Measurements from ENCODE around the gene EVC.
A peak's percentile ranks its signal among the peaks of the same experiment; 100 is the strongest.

The EVC gene

DNA sequence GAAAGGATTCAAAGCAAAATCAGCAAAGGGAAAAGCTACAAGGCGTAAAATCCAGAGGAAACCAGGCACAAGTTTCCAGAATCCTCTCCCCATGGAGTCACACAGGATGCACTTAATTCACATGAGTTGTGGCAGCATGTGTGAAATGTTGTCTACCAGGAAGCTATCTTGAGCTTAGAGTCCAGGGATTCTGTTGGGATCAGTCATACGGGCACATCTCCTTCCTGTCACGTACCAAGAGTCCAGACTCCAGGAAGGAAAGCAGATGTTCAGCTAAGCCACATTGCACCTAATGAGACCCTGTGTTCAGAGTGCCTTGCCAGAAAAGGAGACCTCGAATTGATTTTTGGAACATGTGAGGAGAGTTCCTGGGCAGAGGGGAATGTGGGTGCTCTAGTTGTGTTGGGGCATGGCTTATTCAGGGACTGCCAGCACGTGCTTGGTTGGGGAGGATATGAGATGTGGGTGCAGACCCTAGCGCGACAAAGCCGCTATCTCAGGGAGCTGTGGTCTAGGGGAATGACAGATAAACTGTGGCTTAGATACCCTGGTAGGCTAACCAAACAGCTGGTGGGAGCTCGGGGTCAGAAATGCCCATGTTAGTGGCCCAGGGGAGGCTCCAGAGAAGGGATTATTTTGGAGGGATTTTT is 70.0 kb downstream of the EVC start:
- peak; percentile 30 for DNase-seq (ENCODE audit: low read depth)
- no peak overlapping the region for H3K4me3 ChIP-seq (ENCODE audit: low read depth, low read length)

- no peak for DNase-seq (ENCODE audit: low read depth)
- no peak overlapping the region for H3K4me3 ChIP-seq (ENCODE audit: low read depth, low read length)
Measured at GRCh38 chr4:5781691-5782090, 70.7 kb downstream of the EVC start.

GRCh38 chr4:5782829-5783476 is 72.0 kb downstream of the EVC start:
- DNase-seq (ENCODE audit: low read depth), result no peak

DNA sequence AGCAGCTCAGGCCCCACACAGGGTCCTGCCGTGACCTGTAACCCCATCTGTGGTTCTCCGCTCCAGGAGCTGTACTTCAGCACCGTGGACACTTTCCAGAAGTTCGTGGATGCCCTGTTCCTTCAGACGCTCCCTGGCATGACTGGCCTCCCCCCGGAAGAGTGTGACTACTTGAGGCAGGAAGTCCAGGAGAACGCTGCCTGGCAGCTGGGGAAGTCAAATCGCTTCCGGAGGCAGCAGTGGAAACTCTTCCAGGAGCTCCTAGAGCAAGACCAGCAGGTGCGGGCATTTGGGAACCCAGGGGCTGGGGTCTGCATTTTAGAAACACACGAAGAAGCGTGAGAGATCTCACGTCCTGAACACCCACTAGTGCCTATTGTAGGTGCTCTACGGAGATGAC is 72.5 kb downstream of the EVC start:
- no peak overlapping the region for H3K4me3 ChIP-seq (ENCODE audit: low read depth, low read length)
- no peak for DNase-seq (ENCODE audit: low read depth)

More at GRCh38 chr4:5782829-5783476, 72.0 kb downstream of the EVC start:
- no peak overlapping the region for H3K4me3 ChIP-seq (ENCODE audit: low read depth, low read length)

GRCh38 chr4:5784021-5784420 is 73.0 kb downstream of the EVC start:
- H3K4me3 ChIP-seq (ENCODE audit: low read depth, low read length), result no peak overlapping the region
- no peak for DNase-seq (ENCODE audit: low read depth)

DNA sequence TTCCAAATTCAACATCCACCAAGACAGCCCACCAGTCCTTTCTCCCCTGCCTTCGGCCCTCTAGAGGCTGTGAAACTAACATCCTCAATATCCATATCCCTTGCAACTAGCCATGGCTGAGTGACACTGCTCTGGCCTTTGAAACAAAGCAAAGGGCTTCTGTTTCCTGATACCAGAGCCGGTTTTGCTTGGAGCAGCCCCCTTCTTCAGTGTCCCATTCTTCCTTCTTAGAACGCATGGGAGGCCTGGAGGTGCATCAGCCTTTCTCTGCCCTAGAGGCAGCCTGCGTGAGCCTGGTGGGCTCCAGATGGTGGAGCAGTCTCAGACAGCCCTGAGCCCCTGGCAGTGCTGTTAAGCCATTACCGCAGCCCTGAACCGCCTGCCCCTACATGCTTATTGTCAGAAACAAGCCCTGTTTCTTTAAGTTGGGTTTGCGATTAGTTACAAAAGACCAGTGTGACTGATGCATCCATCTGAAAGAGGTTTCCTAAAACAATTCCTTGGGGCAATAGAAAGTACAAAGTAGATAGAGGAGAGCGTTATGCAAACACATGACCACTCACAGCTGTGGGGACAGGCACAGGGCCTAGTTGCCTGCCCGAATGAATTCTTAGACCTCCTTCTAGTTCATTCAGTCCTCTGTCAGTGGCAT is 74.1 kb downstream of the EVC start:
- no peak for DNase-seq (ENCODE audit: low read depth)
- no peak overlapping the region for H3K4me3 ChIP-seq (ENCODE audit: low read depth, low read length)

GRCh38 chr4:5785806-5786680 is 75.0 kb downstream of the EVC start:
- DNase-seq (ENCODE audit: low read depth), result no peak
- no peak overlapping the region for H3K4me3 ChIP-seq (ENCODE audit: low read depth, low read length)

GRCh38 chr4:5787311-5787710 is 76.3 kb downstream of the EVC start:
- no peak overlapping the region for H3K4me3 ChIP-seq (ENCODE audit: low read depth, low read length)
- DNase-seq (ENCODE audit: low read depth), result no peak

DNA sequence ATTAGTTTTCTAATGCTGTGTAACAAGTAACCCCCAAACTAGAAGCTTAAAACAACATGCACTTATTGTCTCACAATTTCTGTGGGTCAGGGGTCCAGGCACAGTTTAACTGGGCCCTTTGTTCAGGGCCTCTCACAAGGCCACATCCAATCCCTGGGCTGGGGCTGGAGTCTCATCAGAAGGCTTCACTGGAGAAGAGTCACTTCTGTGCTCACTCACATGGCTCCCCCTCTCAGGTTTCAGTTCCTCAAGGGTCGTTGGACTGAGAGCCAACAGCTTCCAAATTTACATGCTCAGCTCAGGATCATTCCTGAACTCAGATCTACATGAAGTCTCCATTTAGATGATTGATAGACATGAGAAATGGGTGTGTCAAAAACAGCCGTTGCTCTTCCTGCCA is 77.1 kb downstream of the EVC start:
- no peak overlapping the region for H3K4me3 ChIP-seq (ENCODE audit: low read depth, low read length)
- no peak for DNase-seq (ENCODE audit: low read depth)

DNA sequence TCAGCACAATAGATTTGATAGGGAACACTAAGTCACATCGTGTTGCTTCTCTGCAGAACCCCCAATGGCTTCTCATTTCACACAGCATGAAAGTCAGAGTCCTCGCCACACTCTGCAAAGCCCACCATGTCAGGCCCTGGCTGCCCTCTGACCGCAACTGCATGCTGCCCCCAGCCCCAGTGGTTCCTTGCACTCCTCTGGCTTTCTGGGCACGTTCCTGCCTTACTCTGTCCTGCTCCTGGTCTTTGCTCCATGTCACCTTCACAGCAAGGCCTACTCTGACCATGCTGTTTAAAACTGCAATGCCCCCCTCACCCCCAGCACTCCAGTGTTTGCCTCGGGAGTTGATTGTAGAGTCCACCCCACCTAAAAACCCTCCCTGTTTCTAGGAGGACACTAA is 78.1 kb downstream of the EVC start:
- no peak for DNase-seq (ENCODE audit: low read depth)
- H3K4me3 ChIP-seq (ENCODE audit: low read depth, low read length), result no peak overlapping the region

GRCh38 chr4:5790546-5790857 is 79.5 kb downstream of the EVC start:
- no peak overlapping the region for H3K4me3 ChIP-seq (ENCODE audit: low read depth, low read length)
- DNase-seq (ENCODE audit: low read depth), result no peak

DNA sequence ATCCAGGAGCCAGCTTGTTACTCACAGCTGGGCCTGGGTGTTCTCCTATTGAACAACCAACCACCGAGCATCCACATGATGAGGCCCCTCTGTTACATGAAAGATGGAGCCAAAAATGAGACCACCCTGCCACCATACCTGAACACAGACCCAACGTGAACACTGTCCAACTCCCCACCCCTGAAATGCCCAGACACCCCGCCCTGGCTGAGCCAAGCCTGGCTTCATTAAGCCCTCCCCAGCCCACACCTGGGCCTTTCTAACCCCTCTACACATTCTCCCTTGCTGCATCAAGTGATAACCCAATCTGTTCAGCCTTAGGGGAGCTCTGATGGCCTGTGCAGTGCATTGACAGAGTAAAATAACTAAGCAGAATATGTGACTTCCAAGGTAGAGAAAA is 80.7 kb downstream of the EVC start:
- no peak overlapping the region for H3K4me3 ChIP-seq (ENCODE audit: low read depth, low read length)
- DNase-seq (ENCODE audit: low read depth), result no peak

DNA sequence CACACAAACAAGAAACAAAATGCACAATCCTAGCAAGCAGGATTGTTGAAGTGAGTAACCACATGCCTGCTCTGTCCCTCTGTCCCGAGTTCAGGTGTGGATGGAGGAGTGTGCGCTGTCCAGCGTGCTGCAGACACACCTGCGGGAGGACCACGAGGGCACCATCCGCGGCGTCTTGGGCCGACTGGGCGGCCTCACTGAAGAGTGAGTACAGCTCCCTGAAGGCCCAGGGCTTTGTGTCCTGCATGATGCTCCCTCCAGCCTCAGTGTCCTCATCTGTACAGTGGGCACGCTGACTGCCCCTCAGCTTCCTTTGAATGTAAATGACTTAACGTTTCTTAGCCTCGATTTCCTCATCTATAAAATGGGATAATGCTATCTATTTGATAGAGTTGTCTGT is 82.5 kb downstream of the EVC start:
- H3K4me3 ChIP-seq (ENCODE audit: low read depth, low read length), result no peak overlapping the region
- no peak for DNase-seq (ENCODE audit: low read depth)

DNA sequence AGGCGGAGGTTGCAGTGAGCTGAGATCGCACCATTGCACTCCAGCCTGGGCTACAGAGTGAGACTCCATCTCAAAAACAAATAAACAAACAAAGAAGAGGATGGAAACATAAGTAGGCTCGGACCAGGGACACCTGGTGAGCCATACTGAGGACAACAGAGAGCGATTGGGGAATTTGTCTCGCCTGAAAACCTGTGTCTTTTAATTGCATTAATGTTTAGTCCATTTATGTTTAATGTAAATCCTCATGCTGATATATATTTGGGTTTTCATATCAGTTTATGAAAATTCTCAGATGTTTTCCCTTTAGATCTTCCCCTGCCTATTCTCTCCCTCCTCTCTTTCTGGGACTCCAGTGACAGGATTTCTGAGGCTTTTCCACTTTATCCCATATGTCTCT is 84.6 kb downstream of the EVC start:
- no peak for DNase-seq (ENCODE audit: low read depth)

DNA sequence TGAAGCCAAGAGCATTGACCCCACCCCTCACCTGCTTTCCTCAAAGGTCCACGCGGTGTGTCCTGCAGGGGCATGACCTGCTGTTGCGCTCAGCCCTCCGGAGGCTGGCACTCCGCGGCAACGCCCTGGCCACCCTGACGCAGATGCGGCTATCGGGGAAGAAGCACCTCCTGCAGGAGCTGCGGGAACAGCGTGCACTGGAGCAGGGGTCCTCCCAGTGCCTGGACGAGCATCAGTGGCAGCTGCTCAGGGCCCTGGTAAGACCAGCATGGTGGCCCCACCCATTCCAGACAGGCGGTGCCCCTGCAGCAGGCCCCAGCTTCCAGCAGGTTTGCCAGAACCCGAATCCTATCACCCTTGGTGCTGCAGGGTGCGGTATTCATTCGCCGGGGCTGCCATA is 86.0 kb downstream of the EVC start:
- H3K4me3 ChIP-seq (ENCODE audit: low read depth, low read length), result no peak overlapping the region
- no peak for DNase-seq (ENCODE audit: low read depth)

More for the DNA sequence above, 84.6 kb downstream of the EVC start:
- H3K4me3 ChIP-seq (ENCODE audit: low read depth, low read length), result no peak overlapping the region

GRCh38 chr4:5797866-5798265 is 86.9 kb downstream of the EVC start:
- no peak overlapping the region for H3K4me3 ChIP-seq (ENCODE audit: low read depth, low read length)
- no peak for DNase-seq (ENCODE audit: low read depth)

DNA sequence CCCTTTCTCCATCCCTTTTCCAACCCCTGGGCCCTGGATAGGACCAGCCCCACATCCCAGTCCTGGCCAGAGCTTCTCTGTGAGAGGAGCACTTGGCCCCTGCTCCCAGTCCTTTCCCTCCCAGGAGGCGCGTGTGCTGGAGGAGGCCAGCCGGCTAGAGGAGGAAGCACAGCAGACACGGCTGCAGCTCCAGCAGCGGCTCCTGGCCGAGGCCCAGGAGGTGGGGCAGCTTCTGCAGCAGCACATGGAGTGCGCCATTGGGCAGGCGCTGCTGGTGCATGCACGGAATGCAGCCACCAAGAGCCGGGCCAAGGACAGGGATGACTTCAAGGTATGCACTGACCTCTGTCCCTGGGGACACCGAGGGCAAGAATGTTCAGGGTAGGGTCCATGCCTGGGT is 87.5 kb downstream of the EVC start:
- H3K4me3 ChIP-seq (ENCODE audit: low read depth, low read length), result no peak overlapping the region
- no peak for DNase-seq (ENCODE audit: low read depth)

- no peak for DNase-seq (ENCODE audit: low read depth)
- no peak overlapping the region for H3K4me3 ChIP-seq (ENCODE audit: low read depth, low read length)
Measured at GRCh38 chr4:5798946-5799345, 87.9 kb downstream of the EVC start.

DNA sequence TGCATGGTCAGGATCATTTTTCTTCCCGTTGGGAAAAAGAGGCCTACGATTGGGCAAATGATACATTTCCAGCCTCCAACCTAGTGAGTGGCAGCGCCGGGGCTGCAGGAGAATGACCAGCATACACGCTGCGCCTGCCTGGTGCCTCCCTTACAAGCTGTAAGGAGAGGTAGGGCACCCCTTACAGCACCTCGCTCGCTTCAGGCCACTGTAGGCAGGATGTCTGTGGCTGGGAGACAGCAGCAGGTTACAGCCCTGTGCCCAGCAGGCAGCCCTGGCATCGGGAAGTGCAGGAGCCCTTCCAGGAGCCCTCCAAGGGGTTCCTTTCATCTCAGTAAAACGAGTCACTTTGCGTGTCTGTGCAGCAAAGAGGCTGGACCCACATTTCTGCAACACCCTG is 88.4 kb downstream of the EVC start:
- H3K4me3 ChIP-seq (ENCODE audit: low read depth, low read length), result no peak overlapping the region
- no peak for DNase-seq (ENCODE audit: low read depth)

GRCh38 chr4:5800496-5800895 is 89.5 kb downstream of the EVC start:
- no peak for DNase-seq (ENCODE audit: low read depth)
- no peak overlapping the region for H3K4me3 ChIP-seq (ENCODE audit: low read depth, low read length)
